ENCODE data around the gene AADACL4. TPM values are rescaled to one million over a fixed set of nuclear protein-coding genes. Genes with fewer than 3 reads are reported as not detected.

AADACL4 gene
- total RNA-seq, 1 donor from 2014 or later = not detected

GRCh38 chr1:12631571-12631970, 12.3 kb upstream of the AADACL4 start:
- intact Hi-C loops (cut with DNase I) = no loop called here
- Histone ChIP-seq H3K9me3 (no peaks in the 10 kb centered on the region), H3K27me3 (no peaks in the 10 kb centered on the region), H3K4me1 (peaks cover 4% of the 10 kb centered on the region), H3K4me3 (no peak overlapping the region), H3K36me3 (no peaks in the 10 kb centered on the region), H3K27ac (no peak overlapping the region)
- ATAC-seq (no peak), DNase-seq (no peak)
- TF ChIP-seq CTCF (IDR thresholded peaks at IDR 0.05) = no peak

- intact Hi-C loops (cut with DNase I) = no loop called here
- H3K4me3 ChIP-seq = no peak overlapping the region
- no peaks in the 10 kb centered on the region for H3K27me3 ChIP-seq
- DNase-seq (no peak), ATAC-seq (no peak)
- H3K36me3 ChIP-seq = no peaks in the 10 kb centered on the region
- no peaks in the 10 kb centered on the region for H3K9me3 ChIP-seq
- peaks cover 4% of the 10 kb centered on the region for H3K4me1 ChIP-seq
- TF ChIP-seq CTCF (IDR thresholded peaks at IDR 0.05) = no peak
- H3K27ac ChIP-seq = no peak overlapping the region
These were observed 9.7 kb upstream of the AADACL4 start for GRCh38 chr1:12634156-12634555.

DNA sequence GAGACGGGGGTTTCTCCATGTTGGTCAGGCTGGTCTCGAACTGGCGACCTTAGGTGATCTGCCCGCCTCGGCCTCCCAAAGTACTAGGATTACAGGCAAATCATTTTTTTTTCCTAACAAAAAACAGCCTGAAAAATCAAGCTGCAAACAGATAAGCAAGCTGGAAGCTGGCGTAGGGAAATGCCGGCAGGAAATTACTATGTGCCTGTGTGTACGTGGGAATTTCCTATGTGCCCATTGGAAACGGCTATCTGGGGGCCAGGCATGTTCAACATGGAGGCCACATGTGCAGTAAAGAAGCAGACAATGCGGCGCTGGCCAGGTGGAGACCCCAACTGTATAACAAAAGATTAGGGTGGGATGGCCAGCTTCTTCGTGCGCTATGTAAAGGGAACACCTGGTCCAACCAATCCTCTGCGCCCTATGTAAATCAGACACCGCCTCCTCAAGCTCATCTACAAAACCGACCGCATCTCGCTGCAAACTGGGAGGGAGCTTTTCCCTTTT, 9.1 kb upstream of the AADACL4 start:
- peaks cover 4% of the 10 kb centered on the region for H3K4me1 ChIP-seq
- ATAC-seq = no peak
- H3K9me3 ChIP-seq = peaks cover 5% of the 10 kb centered on the region
- intact Hi-C loops (cut with DNase I) = no loop called here
- H3K27me3 ChIP-seq = no peaks in the 10 kb centered on the region
- DNase-seq = no peak
- H3K4me3 ChIP-seq = no peak overlapping the region
- H3K36me3 ChIP-seq = no peaks in the 10 kb centered on the region
- no peak overlapping the region for H3K27ac ChIP-seq
- TF ChIP-seq CTCF (IDR thresholded peaks at IDR 0.05) = no peak

GRCh38 chr1:12636098-12636950, 7.6 kb upstream of the AADACL4 start:
- intact Hi-C loops (cut with DNase I) = no loop called here
- peak; percentile 59 for ATAC-seq
- no peak for DNase-seq

DNA sequence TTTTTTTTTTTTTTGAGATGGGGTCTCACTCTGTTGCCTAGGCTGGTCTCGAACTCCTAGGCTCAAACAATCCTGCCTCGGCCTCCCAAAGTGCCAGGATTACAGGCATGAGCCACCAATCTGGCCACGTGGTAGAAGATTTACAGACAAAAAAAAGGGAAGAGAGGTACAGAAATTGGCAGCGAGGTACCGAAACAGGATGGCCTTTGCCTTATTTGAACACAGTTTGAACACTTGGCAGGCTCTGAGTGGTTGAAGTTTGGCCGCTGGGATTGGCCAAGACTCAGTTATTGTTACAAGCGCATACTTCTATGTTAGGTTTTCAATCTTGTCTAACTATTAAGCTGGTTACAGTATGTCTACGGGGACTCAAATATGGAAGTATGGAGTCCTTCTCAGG, 6.2 kb upstream of the AADACL4 start:
- Histone ChIP-seq H3K9me3 (peaks cover 5% of the 10 kb centered on the region), H3K27ac (no peak overlapping the region), H3K4me3 (no peak overlapping the region), H3K4me1 (peaks cover 4% of the 10 kb centered on the region), H3K27me3 (no peaks in the 10 kb centered on the region), H3K36me3 (no peaks in the 10 kb centered on the region)
- DNase-seq (no peak), ATAC-seq (no peak)
- intact Hi-C loops (cut with DNase I) = no loop called here
- TF ChIP-seq CTCF (IDR thresholded peaks at IDR 0.05) = no peak

More at GRCh38 chr1:12636098-12636950, 7.6 kb upstream of the AADACL4 start:
- H3K4me1 ChIP-seq = peaks cover 4% of the 10 kb centered on the region
- no peak overlapping the region for H3K27ac ChIP-seq
- H3K4me3 ChIP-seq = no peak overlapping the region
- no peaks in the 10 kb centered on the region for H3K36me3 ChIP-seq
- TF ChIP-seq CTCF (IDR thresholded peaks at IDR 0.05) = no peak
- H3K27me3 ChIP-seq = no peaks in the 10 kb centered on the region
- peaks cover 5% of the 10 kb centered on the region for H3K9me3 ChIP-seq
